ENCODE data around the gene ERICH6.
"Not testable (repeated sequence)": the region's sequence is repeated elsewhere in the genome, so short reads cannot be mapped to it uniquely, and the experiment has no call there.

ERICH6 gene

DNA sequence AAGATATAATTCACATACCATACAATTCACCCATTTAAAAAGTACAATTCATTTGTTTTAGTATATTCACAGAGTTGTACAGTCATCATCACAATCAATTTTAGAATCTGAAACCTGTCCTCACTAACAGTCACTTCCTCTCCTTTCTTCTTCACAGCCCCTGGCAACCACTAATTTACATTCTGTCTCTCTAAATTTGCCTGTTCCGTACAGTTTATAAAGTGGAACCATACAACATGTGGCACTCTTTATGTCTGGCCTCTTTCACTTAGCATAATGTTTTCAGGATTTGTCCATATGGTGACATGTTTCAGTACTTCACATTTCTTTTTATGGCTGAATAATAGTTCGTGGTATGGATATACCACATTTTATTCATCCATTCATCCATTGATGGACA is 22.7 kb downstream of the ERICH6 start:
- no peak for DNase-seq

GRCh38 chr3:150680562-150680961 is 23.2 kb downstream of the ERICH6 start:
- DNase-seq = no peak

DNA sequence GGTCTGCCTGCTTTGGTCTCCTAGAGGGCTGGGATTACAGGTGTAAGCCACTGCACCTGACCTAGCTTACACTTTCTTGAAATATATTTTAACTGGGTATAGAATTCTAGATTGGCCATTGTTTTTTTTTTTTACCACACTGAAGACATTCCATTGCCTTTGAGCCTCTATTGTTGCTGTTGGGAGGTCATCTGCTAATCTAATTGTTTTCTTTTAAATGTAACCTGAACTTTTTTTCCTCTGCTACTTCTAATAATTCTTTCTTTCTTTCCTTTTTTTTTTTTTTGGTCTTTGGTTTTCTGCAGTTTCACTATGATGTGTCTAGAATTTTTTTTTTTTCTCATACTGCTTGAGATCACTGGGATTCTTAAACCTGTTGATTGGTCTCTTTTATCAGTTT is 28.1 kb downstream of the ERICH6 start:
- DNase-seq = no peak

DNA sequence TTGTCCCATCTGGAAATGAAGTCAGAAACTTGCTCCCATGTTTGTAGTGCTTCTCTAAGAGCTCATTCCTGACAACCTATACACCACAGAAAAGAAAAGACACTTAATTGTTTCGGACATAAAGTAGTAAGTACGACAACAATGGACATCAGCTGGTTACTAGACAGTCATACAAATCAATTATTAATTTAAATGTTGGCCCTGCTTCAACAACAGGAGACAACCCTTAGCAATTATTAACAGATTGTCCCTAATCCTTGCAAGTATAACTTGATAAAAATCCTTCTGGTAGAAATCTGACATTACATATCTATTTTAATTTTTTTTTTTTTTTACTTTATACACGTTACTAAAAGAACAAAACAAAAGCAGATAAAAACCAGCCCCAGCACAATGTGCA is 29.8 kb downstream of the ERICH6 start:
- DNase-seq = no peak

- DNase-seq = no peak
Observed at GRCh38 chr3:150666167-150666566, 37.6 kb downstream of the ERICH6 start.

DNA sequence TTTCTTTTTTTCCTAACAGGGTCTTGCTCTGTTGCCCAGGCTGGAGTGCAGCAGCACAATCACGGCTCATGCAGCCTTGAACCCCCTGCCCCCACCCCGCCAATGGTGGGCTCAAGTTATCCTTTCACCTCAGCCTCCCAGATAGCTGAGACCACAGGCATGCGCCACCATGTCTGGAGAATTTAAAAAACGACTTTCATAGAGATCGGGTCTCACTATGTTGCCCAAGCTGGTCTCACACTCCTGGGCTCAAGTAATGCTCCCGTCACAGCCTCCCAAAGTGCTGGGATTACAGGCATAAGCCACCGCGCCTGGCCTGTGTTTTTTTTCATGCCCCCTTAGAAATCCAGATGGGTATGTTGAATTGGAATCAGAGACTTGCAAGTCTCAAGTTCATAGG is 40.3 kb downstream of the ERICH6 start:
- no peak for DNase-seq

DNA sequence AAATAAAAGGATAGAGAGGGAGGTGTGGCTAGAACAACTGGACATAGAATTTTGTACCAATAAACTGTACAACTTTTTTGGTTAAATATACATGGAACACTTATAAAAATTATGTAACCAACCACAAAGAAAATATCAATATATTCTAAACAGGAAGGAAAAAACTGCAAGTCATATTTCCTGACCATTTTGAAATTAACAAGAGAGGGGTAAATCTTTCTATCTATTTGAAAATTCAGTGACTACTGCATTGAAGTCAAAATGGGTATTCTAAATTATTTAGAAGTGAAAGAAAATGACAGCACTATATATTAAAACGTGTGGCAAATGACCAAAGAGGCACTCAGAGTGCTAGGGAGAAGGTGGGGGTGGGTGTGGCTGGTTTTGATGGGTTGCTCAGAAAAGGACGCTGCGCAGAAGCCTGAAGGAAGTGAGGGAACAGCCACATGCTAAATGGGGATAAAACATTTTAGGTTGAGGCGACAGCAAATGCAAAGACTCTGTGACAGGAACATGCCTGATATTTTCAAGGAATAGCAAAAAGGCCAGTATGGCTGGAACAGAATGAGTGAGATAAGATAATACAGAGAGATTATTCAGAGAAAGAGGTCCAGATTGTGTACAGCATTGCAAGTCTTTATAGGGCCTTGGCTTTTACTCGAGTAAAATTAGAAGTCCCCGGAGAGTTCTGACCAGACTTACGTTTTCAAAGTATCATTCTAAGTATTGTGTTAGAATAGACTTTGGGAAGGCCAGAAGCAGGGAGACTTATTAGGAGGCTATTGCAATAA is 41.1 kb downstream of the ERICH6 start:
- DNase-seq = no peak

DNA sequence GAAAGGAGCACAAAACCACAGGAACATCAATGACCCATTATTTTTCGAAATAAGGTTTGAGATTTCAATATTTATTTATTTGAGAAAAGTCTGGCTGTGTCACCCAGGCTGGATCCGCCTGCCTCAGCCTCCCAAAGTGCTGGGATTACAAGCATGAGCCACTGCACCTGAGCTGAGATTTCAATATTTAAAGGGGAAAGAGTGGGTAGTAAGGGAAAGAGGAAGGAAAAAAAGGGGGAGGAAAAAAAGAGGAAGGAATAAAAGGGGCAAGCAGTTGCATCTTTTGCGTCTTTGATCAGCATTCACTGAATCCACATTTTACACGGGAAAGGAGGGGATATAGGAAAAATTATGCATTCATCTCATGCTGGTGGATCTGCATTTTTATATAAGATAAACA is 47.4 kb downstream of the ERICH6 start:
- no peak for DNase-seq

GRCh38 chr3:150653110-150653561 is 50.6 kb downstream of the ERICH6 start:
- DNase-seq = no peak

DNA sequence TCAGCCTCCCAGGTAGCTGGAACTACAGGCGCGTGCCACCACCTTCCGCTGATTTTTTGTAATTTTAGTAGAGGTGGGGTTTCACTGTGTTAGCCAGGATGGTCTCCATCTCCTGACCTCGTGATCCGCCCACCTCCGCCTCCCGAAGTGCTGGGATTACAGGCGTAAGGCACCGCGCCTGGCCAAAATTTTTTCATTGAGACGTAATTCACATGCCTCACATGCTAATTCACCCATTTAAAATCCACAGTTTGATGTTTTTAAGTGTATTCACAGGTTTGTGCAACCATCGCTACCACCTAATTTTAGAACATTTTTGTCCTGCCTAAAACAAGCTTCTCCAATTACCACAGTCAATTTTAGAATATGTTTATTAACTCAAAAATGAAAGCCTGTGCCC is 63.5 kb downstream of the ERICH6 start:
- DNase-seq = no peak

- no peak for DNase-seq
Observed at GRCh38 chr3:150639262-150639661, 64.5 kb downstream of the ERICH6 start.

GRCh38 chr3:150636258-150636657 is 67.5 kb downstream of the ERICH6 start:
- DNase-seq = no peak

GRCh38 chr3:150635526-150635925 is 68.2 kb downstream of the ERICH6 start:
- peak; percentile 27 for DNase-seq

- no peak for DNase-seq
Observed at GRCh38 chr3:150635076-150635475, 68.6 kb downstream of the ERICH6 start.

- DNase-seq = no peak
Observed at GRCh38 chr3:150631515-150632221, 72.1 kb downstream of the ERICH6 start.

- no peak for DNase-seq
Observed at GRCh38 chr3:150627557-150627956, 76.2 kb downstream of the ERICH6 start.

DNA sequence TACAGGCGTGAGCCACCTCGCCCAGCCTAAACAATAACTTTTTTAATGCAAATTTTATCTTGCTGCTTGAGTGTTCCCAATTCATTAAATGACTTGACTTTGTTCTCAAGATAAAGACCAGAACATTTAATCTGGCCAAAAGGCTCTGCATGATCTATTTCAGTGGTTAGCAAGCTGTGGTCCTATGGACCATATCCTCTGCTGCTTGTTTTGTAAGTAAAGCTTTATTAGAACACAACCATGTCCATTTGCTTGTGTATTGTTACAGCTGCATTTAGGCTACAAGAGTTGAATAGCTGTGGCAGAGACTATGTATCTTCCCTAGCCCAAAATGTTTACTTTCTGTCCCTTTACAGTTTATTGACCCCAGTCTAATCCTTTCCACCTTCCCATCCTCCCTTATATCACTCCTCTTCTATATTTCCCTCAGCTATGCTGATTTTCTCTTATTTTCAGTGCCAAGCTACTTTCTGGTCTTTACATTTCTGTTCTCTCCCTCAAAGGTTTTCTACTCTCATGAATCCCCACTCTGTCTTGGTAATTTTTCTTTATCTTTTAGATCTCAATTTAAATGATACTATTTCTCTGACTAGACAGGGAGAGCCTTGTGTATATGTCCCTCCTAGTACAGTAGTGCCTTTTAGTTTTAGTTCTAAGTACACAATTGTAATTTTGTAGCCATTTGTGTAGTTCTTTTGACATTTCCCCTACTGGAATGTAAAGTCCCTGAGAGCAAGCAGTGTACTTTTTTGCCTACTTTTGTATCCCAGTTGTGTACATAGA is 77.4 kb downstream of the ERICH6 start:
- DNase-seq = no peak

DNA sequence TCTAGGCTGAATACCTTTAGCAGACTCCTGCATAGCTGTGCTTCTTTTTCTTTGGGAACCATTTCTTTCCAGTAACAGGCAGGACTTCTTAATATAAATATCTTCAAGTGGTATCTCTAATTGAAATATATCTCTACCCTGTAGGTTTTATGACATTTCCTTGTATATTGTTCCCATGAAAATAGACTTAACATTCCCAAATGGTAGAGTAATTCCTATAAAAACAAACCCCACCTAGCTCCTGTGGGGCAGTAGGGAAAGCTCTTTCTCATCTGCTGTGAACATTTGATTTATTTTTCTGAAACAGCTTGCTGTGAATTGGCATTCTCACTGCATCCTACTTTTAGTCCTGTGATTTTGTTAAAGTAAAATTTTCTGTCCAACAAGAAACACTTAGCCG is 79.8 kb downstream of the ERICH6 start:
- DNase-seq = no peak

GRCh38 chr3:150622955-150623354 is 80.8 kb downstream of the ERICH6 start:
- DNase-seq = not testable (repeated sequence)

GRCh38 chr3:150620002-150620689 is 83.6 kb downstream of the ERICH6 start:
- no peak for DNase-seq

GRCh38 chr3:150613709-150614480 is 89.8 kb downstream of the ERICH6 start:
- DNase-seq = no peak

DNA sequence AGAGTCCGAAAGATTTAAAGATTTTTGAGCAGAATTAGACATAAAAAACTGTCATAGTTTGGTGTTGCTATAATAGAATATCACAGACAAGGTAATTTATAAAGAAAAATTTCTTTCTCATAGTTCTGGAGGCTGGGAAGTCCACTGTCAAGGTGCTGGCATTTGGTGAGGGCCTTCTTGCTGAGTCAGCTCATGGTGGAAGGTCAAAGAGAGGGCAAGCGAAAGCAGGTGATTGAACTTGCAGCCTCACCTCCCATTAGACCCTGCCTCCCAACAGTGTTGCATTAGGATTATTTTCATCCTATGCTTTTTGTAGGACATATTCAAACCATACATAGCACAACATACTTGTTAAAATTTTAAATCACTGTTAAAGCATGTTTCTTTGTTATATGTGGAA is 90.7 kb downstream of the ERICH6 start:
- no peak for DNase-seq

Measured in GF-D8 (cell line).